ENCODE data around the gene GLMN. TPM values are rescaled to one million over a fixed set of nuclear protein-coding genes. Genes with fewer than 3 reads are reported as not detected.
A peak's percentile ranks its signal among the peaks of the same experiment; 100 is the strongest.
"Not testable (repeated sequence)": the region's sequence is repeated elsewhere in the genome, so short reads cannot be mapped to it uniquely, and the experiment has no call there.

Gene GLMN
- polyA plus RNA-seq, 1 donor (not counting 4 experiments of a cell fraction or from before 2014, with no cell fraction given): 11.3 TPM

- peaks cover 23% of the 10 kb centered on the region for H3K79me2 ChIP-seq (ENCODE audit: control insufficient read depth, insufficient read depth, low read length)
- TF ChIP-seq CTCF (optimal IDR thresholded peaks at IDR 0.05 in 1 of 3, IDR thresholded peaks at IDR 0.05 in 1 of 3, conservative IDR thresholded peaks at IDR 0.05 in 1 of 3; ENCODE audit: extremely low read depth in 1 of 3, insufficient read depth in 2 of 3, low read length in 3 of 3) (no peak), EZH2 (IDR thresholded peaks at IDR 0.05; ENCODE audit: low read length) (no peak)
- H3K9ac ChIP-seq (ENCODE audit: control insufficient read depth, extremely low read depth, insufficient read depth, low read length): peak overlapping the region; percentile 95
- no peaks in the 10 kb centered on the region for H4K20me1 ChIP-seq (ENCODE audit: control insufficient read depth, extremely low read depth, insufficient read depth, low read length)
- no peaks in the 10 kb centered on the region for H3K27me3 ChIP-seq (ENCODE audit: control insufficient read depth, extremely low read depth, insufficient read depth, low read length)
- H3K4me1 ChIP-seq (ENCODE audit: control insufficient read depth, extremely low read depth, insufficient read depth, low read length): peaks cover 10% of the 10 kb centered on the region
- no peak for FAIRE-seq
- H3K27ac ChIP-seq (ENCODE audit: control insufficient read depth, insufficient read depth, low read length): peak overlapping the region; percentile 89
- H3K9me3 ChIP-seq (ENCODE audit: control insufficient read depth, low read depth, low read length): no peaks in the 10 kb centered on the region
- H3K36me3 ChIP-seq (ENCODE audit: control insufficient read depth in 2 of 2, extremely low read depth in 1 of 2, insufficient read depth in 2 of 2, low read length in 2 of 2): peaks cover 1 to 13% of the 10 kb centered on the region in 2 experiments
- peak overlapping the region; percentile 78 for H3K4me2 ChIP-seq (ENCODE audit: control insufficient read depth, extremely low read depth, insufficient read depth, low read depth, low read length)
- H3K9me1 ChIP-seq (ENCODE audit: control insufficient read depth, extremely low read depth, insufficient read depth, low read length): no peaks in the 10 kb centered on the region
- peak overlapping the region; percentile 99 for H2AFZ ChIP-seq (ENCODE audit: control insufficient read depth, low read length)
- dilution Hi-C loops (cut with MboI; ENCODE audit: extremely low pct_ligation_motif_present, low sequenced_read_pairs): no loop called here
- no peak for DNase-seq (ENCODE audit: low read depth, low spot score)
- H3K4me3 ChIP-seq (ENCODE audit: control insufficient read depth in 2 of 3, extremely low read depth in 1 of 3, insufficient read depth in 2 of 3, low read depth in 1 of 3, low read length in 3 of 3): peak overlapping the region; percentile 96 to 97 (median 97)
Observed at GRCh38 chr1:92298213-92298572, 594 bp downstream of the GLMN start.

GRCh38 chr1:92291372-92291999 is 7.3 kb downstream of the GLMN start:
- DNase-seq (ENCODE audit: low read depth, low spot score): no peak
- Histone ChIP-seq H3K9me3 (ENCODE audit: control insufficient read depth, low read depth, low read length) (no peaks in the 10 kb centered on the region), H3K79me2 (ENCODE audit: control insufficient read depth, insufficient read depth, low read length) (no peaks in the 10 kb centered on the region), H3K4me1 (ENCODE audit: control insufficient read depth, extremely low read depth, insufficient read depth, low read length) (no peaks in the 10 kb centered on the region), H3K27ac (ENCODE audit: control insufficient read depth, insufficient read depth, low read length) (no peak overlapping the region), H2AFZ (ENCODE audit: control insufficient read depth, low read length) (no peak overlapping the region), H3K27me3 (ENCODE audit: control insufficient read depth, extremely low read depth, insufficient read depth, low read length) (no peaks in the 10 kb centered on the region), H3K4me2 (ENCODE audit: control insufficient read depth, extremely low read depth, insufficient read depth, low read depth, low read length) (no peak overlapping the region), H3K4me3 (ENCODE audit: control insufficient read depth in 2 of 3, extremely low read depth in 1 of 3, insufficient read depth in 2 of 3, low read depth in 1 of 3, low read length in 3 of 3) (no peak overlapping the region), H4K20me1 (ENCODE audit: control insufficient read depth, extremely low read depth, insufficient read depth, low read length) (no peaks in the 10 kb centered on the region), H3K9me1 (ENCODE audit: control insufficient read depth, extremely low read depth, insufficient read depth, low read length) (no peaks in the 10 kb centered on the region), H3K36me3 (ENCODE audit: control insufficient read depth in 2 of 2, extremely low read depth in 1 of 2, insufficient read depth in 2 of 2, low read length in 2 of 2) (peaks cover 9 to 12% of the 10 kb centered on the region in 2 experiments), H3K9ac (ENCODE audit: control insufficient read depth, extremely low read depth, insufficient read depth, low read length) (no peak overlapping the region)
- dilution Hi-C loops (cut with MboI; ENCODE audit: extremely low pct_ligation_motif_present, low sequenced_read_pairs): no loop called here
- peak; percentile 51 for FAIRE-seq
- TF ChIP-seq EZH2 (IDR thresholded peaks at IDR 0.05; ENCODE audit: low read length) (no peak), CTCF (optimal IDR thresholded peaks at IDR 0.05 in 1 of 3, IDR thresholded peaks at IDR 0.05 in 1 of 3, conservative IDR thresholded peaks at IDR 0.05 in 1 of 3; ENCODE audit: extremely low read depth in 1 of 3, insufficient read depth in 2 of 3, low read length in 3 of 3) (peak; percentile 27 to 75 (median 70))

- H3K36me3 ChIP-seq (ENCODE audit: control insufficient read depth in 2 of 2, extremely low read depth in 1 of 2, insufficient read depth in 2 of 2, low read length in 2 of 2); H3K4me3 ChIP-seq (ENCODE audit: control insufficient read depth in 2 of 3, extremely low read depth in 1 of 3, insufficient read depth in 2 of 3, low read depth in 1 of 3, low read length in 3 of 3); H2AFZ ChIP-seq (ENCODE audit: control insufficient read depth, low read length); H4K20me1 ChIP-seq (ENCODE audit: control insufficient read depth, extremely low read depth, insufficient read depth, low read length); H3K79me2 ChIP-seq (ENCODE audit: control insufficient read depth, insufficient read depth, low read length); H3K9me1 ChIP-seq (ENCODE audit: control insufficient read depth, extremely low read depth, insufficient read depth, low read length); H3K4me1 ChIP-seq (ENCODE audit: control insufficient read depth, extremely low read depth, insufficient read depth, low read length); FAIRE-seq; H3K4me2 ChIP-seq (ENCODE audit: control insufficient read depth, extremely low read depth, insufficient read depth, low read depth, low read length); H3K9ac ChIP-seq (ENCODE audit: control insufficient read depth, extremely low read depth, insufficient read depth, low read length); DNase-seq (ENCODE audit: low read depth, low spot score); H3K27ac ChIP-seq (ENCODE audit: control insufficient read depth, insufficient read depth, low read length); H3K9me3 ChIP-seq (ENCODE audit: control insufficient read depth, low read depth, low read length); dilution Hi-C loops (cut with MboI; ENCODE audit: extremely low pct_ligation_motif_present, low sequenced_read_pairs); H3K27me3 ChIP-seq (ENCODE audit: control insufficient read depth, extremely low read depth, insufficient read depth, low read length): not testable (repeated sequence)
Observed at GRCh38 chr1:92281411-92281810, 17.4 kb downstream of the GLMN start.

GRCh38 chr1:92279781-92280180 is 19.0 kb downstream of the GLMN start:
- H2AFZ ChIP-seq (ENCODE audit: control insufficient read depth, low read length); dilution Hi-C loops (cut with MboI; ENCODE audit: extremely low pct_ligation_motif_present, low sequenced_read_pairs); H3K4me1 ChIP-seq (ENCODE audit: control insufficient read depth, extremely low read depth, insufficient read depth, low read length); H3K79me2 ChIP-seq (ENCODE audit: control insufficient read depth, insufficient read depth, low read length); H3K9ac ChIP-seq (ENCODE audit: control insufficient read depth, extremely low read depth, insufficient read depth, low read length); H3K4me2 ChIP-seq (ENCODE audit: control insufficient read depth, extremely low read depth, insufficient read depth, low read depth, low read length); FAIRE-seq; H3K4me3 ChIP-seq (ENCODE audit: control insufficient read depth in 2 of 3, extremely low read depth in 1 of 3, insufficient read depth in 2 of 3, low read depth in 1 of 3, low read length in 3 of 3); H3K27ac ChIP-seq (ENCODE audit: control insufficient read depth, insufficient read depth, low read length); H3K27me3 ChIP-seq (ENCODE audit: control insufficient read depth, extremely low read depth, insufficient read depth, low read length); H3K36me3 ChIP-seq (ENCODE audit: control insufficient read depth in 2 of 2, extremely low read depth in 1 of 2, insufficient read depth in 2 of 2, low read length in 2 of 2); DNase-seq (ENCODE audit: low read depth, low spot score); H3K9me1 ChIP-seq (ENCODE audit: control insufficient read depth, extremely low read depth, insufficient read depth, low read length); H3K9me3 ChIP-seq (ENCODE audit: control insufficient read depth, low read depth, low read length); H4K20me1 ChIP-seq (ENCODE audit: control insufficient read depth, extremely low read depth, insufficient read depth, low read length): not testable (repeated sequence)
